Gastroesophageal sphincter (tissue), 4 donors: ENCODE data around the gene DEPDC5. TPM values are rescaled to one million over a fixed set of nuclear protein-coding genes. Genes with fewer than 3 reads are reported as not detected.

Source experiments
- ATAC-seq: fragments of 150-250 bp; one replicate; pipeline ENCODE4 v1.9.1; 2016; ENCODE audit warnings: mild to moderate bottlenecking, moderate library complexity
- H3K27ac ChIP-seq, 4 donors: fragments of 200-600 bp; sonication (generic) in 3 of 4; 1 replicate in 3 of 4; 2 replicates in 1 of 4; pipeline ENCODE4 v1.5.1; 2016 to 2019
- H3K27me3 ChIP-seq: fragments of 200-600 bp; sonication (generic); one replicate; pipeline ENCODE4 v1.5.1; 2019
- H3K36me3 ChIP-seq, 2 donors: fragments of 200-600 bp; sonication (generic); one replicate each; pipeline ENCODE4 v1.5.1; 2019; ENCODE audit warnings: control low read depth in 1 of 2
- H3K4me1 ChIP-seq, 3 donors: fragments of 200-600 bp; sonication (generic); 1 replicate in 2 of 3; 2 replicates in 1 of 3; pipeline ENCODE4 v1.5.1; 2016 to 2019; ENCODE audit warnings: control low read depth in 2 of 3
- H3K4me3 ChIP-seq, 2 donors: fragments of 200-600 bp; sonication (generic); one replicate each; pipeline ENCODE4 v1.5.1; 2019; ENCODE audit warnings: mild to moderate bottlenecking in 1 of 2, moderate library complexity in 1 of 2
- H3K9me3 ChIP-seq, 3 donors: fragments of 200-600 bp; sonication (generic); one replicate each; pipeline ENCODE4 v1.5.1; 2017 to 2019; ENCODE audit warnings: control low read depth in 2 of 3
- CTCF ChIP-seq, 4 experiments: fragments of 200-600 bp in 2 of 4; fragments of 450-650 bp in 2 of 4; sonication (generic) in 1 of 4; IDR thresholded peaks; one replicate each; pipeline ENCODE4 v1.5.1; 2017 to 2019; ENCODE audit warnings: antibody characterized with exemption in 4 of 4, mild to moderate bottlenecking in 2 of 4, moderate library complexity in 2 of 4
- EP300 ChIP-seq: sonication (generic); formaldehyde crosslinking; IDR thresholded peaks from one replicate; pipeline ENCODE4 v1.6.1; 2017; ENCODE audit warnings: antibody characterized with exemption, mild to moderate bottlenecking
- POLR2A ChIP-seq, 2 donors: fragments of 450-650 bp; IDR thresholded peaks; one replicate each; pipeline ENCODE4 v1.6.1; 2017; ENCODE audit warnings: antibody characterized with exemption in 2 of 2, mild to moderate bottlenecking in 2 of 2, moderate library complexity in 1 of 2
- POLR2AphosphoS5 ChIP-seq: sonication (generic); formaldehyde crosslinking; IDR thresholded peaks from one replicate; pipeline ENCODE4 v1.6.1; 2017; ENCODE audit warnings: antibody characterized with exemption
- WGBS, 2 donors: methylation state at CpG; one replicate each; pipeline ENCODE4 v1.1.5; 2018; ENCODE audit warnings: low coverage in 1 of 2; 5-methylcytosine and 5-hydroxymethylcytosine counted together
- total RNA-seq, 4 donors: library from RNA; depleted of rRNA; stranded (reverse); fragments of >200 nt; gene quantifications; one replicate each; pipeline ENCODE4 v1.1.0, GENCODE V29; 2016

DEPDC5 gene
- total RNA-seq, 4 donors from 2014 or later: 10.5 to 27.9 (median 16.0) TPM

- Histone ChIP-seq H3K27ac (no peak overlapping the region), H3K4me1 (no peaks in the 10 kb centered on the region), H3K9me3 (no peaks in the 10 kb centered on the region), H3K4me3 (no peak overlapping the region), H3K36me3 (no peaks in the 10 kb centered on the region), H3K27me3 (no peaks in the 10 kb centered on the region)
- 95 to 100% methylated on average over 2 to 5 of the region's 6 CpGs for WGBS, 2 donors
- ATAC-seq: no peak
- TF ChIP-seq CTCF (IDR thresholded peaks at IDR 0.05): no peak
- TF ChIP-seq POLR2AphosphoS5: no peak
- no peak for TF ChIP-seq POLR2A (IDR thresholded peaks at IDR 0.05)
- no peak for TF ChIP-seq EP300
These were observed 179.6 kb downstream of the DEPDC5 start for GRCh38 chr22:31933406-31933805.

GRCh38 chr22:31933816-31934482, 180.1 kb downstream of the DEPDC5 start:
- ATAC-seq: no peak
- Histone ChIP-seq H3K4me3 (no peak overlapping the region), H3K27me3 (no peaks in the 10 kb centered on the region), H3K9me3 (no peaks in the 10 kb centered on the region), H3K27ac (no peak overlapping the region), H3K4me1 (no peaks in the 10 kb centered on the region), H3K36me3 (no peaks in the 10 kb centered on the region)
- TF ChIP-seq POLR2AphosphoS5 (no peak), EP300 (no peak), CTCF (IDR thresholded peaks at IDR 0.05) (no peak), POLR2A (IDR thresholded peaks at IDR 0.05) (no peak)
- 89 to 100% methylated on average over 1 to 5 of the region's 17 CpGs for WGBS, 2 donors

GRCh38 chr22:31935961-31936635, 182.3 kb downstream of the DEPDC5 start:
- Histone ChIP-seq H3K9me3 (no peaks in the 10 kb centered on the region), H3K27me3 (no peaks in the 10 kb centered on the region), H3K27ac (no peak overlapping the region), H3K4me3 (no peak overlapping the region), H3K4me1 (no peaks in the 10 kb centered on the region), H3K36me3 (no peaks in the 10 kb centered on the region)
- 57 to 79% methylated on average over 1 to 4 of the region's 4 CpGs for WGBS, 2 donors
- TF ChIP-seq EP300: no peak
- no peak for TF ChIP-seq POLR2AphosphoS5
- no peak for TF ChIP-seq POLR2A (IDR thresholded peaks at IDR 0.05)
- no peak for TF ChIP-seq CTCF (IDR thresholded peaks at IDR 0.05)
- ATAC-seq: no peak

GRCh38 chr22:31937341-31937740, 183.5 kb downstream of the DEPDC5 start:
- no peaks in the 10 kb centered on the region for H3K9me3 ChIP-seq
- no peak overlapping the region for H3K27ac ChIP-seq
- H3K4me3 ChIP-seq: no peak overlapping the region
- H3K36me3 ChIP-seq: no peaks in the 10 kb centered on the region
- no peaks in the 10 kb centered on the region for H3K27me3 ChIP-seq
- WGBS, 2 donors: 76 to 94% methylated on average over 3 of the region's 3 CpGs
- TF ChIP-seq POLR2AphosphoS5 (no peak), POLR2A (IDR thresholded peaks at IDR 0.05) (no peak), EP300 (no peak), CTCF (IDR thresholded peaks at IDR 0.05) (no peak)
- ATAC-seq: no peak
- H3K4me1 ChIP-seq: no peaks in the 10 kb centered on the region

GRCh38 chr22:31938296-31938695, 184.5 kb downstream of the DEPDC5 start:
- H3K4me3 ChIP-seq: no peak overlapping the region
- no peaks in the 10 kb centered on the region for H3K9me3 ChIP-seq
- no peak overlapping the region for H3K27ac ChIP-seq
- no peaks in the 10 kb centered on the region for H3K36me3 ChIP-seq
- H3K4me1 ChIP-seq: peaks cover 0 to 2% (median under 1%) of the 10 kb centered on the region in 3 donors
- no peaks in the 10 kb centered on the region for H3K27me3 ChIP-seq
- ATAC-seq: no peak
- TF ChIP-seq CTCF (IDR thresholded peaks at IDR 0.05) (no peak), EP300 (no peak)
- WGBS, 2 donors: 79 to 84% methylated on average over 3 to 6 of the region's 8 CpGs
